Activated CD4-positive, alpha-beta T cell treated with anti-CD3 and anti-CD28 coated beads for 48 hours (primary cell): ENCODE measurements around the gene LGR6.

Experiments used
- DNase-seq: peaks from one replicate; pipeline ENCODE4 v3.0.0-alpha.2; 2020

LGR6 gene

DNA sequence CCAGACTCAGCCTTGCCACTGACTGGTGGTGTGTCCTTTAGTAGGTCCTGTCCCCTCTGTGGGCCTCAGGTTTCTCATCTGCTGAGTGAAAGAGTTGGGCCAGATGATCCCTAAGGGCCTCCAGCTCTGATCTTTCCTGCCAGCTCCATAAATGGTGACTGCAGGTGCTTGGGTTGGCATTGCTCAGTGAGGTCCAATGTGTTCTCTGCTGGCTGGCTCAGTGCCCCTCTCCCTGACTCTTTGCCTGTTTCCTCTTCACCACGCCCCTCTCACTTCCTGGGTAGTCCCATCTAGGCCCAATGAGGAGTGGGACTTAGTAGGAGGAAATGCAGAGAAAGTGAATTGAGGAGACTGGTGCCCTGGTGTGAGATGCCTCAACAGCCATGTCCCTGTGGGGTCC, 111.6 kb downstream of the LGR6 start:
- DNase-seq = no peak

DNA sequence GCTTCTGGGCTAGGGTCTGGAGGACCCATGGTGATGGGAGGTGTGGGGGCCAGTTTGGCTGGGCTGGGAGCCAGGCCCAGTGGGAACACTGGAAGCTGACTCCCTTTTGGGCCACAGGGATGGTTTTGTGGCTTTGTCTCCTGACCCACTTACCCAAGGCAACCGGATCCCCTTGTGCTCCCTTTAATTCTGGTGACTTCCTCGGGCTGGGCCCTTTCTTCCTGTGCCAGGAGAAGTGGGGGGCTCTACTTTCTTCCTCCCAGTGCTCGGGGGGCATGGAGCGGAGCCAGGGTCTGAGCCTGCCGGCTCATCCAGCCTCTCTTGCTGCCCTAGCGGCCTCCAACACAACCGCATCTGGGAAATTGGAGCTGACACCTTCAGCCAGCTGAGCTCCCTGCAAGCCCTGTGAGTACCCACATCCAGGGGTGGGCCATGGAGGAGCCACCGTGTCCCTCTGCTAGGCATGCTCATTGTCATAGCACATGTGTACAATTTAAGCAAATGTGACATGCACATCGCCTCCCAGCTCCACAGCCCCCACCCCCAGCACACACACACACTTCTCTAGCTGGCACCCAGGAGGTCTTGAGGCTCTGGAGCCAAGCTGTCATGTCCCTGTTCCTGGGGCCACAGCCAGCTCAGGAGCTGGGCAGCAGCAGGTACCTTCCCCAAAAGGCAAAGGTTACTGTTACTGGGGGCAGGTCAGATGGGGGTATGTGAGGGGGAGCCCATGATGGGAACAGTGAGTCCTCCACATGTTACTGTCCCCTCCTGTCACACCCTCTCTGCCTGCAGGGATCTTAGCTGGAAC, 113.1 kb downstream of the LGR6 start:
- no peak for DNase-seq

DNA sequence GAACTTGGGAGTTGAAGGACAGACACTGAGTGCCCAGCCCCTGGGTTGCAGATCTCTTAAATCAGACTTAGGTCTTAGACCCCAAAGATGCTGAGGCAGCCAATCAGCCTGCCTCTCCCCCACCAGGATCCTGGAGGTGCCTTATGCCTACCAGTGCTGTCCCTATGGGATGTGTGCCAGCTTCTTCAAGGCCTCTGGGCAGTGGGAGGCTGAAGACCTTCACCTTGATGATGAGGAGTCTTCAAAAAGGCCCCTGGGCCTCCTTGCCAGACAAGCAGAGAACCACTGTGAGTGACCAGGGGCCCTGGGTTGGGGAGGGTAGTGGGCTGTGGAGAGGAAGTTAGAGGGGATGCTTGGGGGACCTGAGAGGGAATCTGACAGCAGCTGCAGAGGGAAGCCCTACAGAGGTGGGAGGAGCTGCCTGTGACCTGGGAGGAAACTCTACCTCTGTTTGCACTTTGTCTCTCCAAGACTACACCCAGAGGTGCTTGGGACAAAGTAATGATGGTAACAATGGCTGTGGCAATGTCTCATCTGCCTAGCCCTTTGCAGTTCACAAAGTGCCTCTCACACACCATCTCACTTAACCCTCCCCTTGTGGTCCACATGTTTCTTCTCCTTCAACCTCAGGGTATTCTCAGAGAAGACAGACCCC, 116.6 kb downstream of the LGR6 start:
- no peak for DNase-seq

DNA sequence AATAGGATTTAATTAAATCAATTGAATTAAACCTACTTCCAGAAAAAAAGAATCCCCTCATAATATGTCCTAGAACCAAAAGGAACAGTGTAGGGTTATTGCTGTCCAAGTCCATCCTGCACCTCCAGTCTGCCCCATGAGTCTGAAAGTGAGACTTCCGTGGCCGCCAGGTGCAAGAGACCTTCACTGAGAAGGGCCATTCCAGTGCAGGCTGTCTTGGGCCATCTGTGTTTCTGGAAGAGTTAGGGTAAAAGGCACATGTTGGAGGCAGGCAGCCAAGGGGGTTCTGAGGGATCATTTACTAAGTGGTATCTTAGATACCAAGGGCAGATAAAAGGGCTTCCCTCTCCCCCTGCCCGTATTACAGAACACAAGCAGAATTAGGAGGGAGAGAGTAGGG, 117.1 kb downstream of the LGR6 start:
- no peak for DNase-seq

DNA sequence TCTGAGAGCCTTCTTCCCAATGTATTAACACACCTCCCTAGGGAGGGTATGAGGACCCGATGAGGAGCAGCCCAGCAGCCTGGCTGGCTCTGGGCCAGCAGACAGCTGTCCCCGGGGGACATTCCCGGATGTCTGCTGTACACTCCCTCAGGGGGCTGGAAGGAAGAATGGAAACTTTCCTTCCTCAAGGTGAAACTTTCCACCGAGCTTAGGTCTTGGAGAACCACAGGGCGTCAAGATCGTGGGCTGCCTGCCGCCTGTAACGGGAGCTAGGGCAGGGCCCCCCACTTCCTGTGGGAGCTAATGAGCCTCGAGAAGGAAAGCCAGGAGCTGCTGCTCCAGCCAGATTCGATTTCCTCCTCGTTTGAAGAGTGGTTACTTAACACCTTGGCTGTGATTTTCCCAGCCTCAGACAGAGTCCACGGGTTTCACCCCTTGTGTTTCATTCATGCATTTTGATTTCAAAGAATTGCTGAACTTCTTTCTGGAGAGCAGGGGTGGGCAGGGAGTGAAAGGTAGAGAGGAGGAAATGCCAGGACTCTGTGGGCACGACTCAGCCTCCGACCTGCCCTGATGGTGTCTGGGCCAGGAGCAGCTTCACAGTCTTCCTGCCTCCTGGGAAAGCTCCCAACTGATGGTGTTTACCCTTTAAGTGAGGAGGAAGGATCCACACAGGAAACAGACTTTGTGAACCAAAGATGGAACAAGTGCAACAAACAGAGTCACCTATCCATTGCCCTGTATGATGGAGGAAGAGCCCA, 118.5 kb downstream of the LGR6 start:
- no peak for DNase-seq

DNA sequence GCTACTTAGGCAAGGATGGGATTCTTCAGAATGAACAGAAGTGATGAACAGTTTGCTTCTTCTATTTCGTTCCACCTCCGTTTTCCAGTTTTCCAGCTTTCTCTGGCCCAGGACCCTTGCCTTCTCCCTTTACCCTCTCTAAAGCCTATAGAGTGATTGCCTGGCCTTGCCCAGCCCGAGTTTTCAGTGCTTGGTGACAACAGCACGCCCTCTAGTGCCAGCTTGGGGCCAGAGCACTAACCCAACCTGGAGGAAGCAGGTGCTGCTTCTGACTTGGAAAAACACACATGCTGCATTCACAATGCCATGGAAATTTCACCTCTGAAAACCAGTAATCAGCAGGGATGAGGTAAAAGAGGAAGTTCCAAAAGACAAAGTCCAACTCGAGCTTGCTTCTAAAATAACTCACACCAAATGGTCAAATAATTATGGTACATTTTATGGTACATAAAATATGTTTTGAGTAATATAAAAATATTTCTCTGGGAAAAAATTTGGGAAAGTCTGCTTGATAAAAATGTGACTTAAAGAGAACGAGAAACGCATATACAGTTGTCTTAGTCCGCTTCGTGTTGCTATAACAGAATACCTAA, 122.1 kb downstream of the LGR6 start:
- peak; percentile 84 for DNase-seq

DNA sequence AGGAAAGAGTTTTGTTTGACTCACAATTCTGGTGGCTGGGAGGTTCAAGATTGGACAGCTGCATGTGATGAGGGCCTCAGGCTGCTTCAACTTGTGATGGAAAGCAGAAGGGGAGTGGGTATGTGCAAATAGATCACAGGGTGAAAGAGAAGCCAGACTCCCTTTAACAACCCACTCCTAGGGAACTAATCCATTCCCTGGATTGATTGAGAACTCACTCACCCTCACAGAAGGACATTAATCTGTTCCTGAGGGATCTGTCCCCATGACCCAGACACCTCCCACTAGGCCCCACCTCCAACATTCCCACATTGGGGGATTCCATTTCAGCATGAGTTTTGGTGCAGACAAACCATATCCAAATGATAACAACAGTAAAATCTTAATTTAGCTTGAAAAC, 122.6 kb downstream of the LGR6 start:
- DNase-seq = no peak

DNA sequence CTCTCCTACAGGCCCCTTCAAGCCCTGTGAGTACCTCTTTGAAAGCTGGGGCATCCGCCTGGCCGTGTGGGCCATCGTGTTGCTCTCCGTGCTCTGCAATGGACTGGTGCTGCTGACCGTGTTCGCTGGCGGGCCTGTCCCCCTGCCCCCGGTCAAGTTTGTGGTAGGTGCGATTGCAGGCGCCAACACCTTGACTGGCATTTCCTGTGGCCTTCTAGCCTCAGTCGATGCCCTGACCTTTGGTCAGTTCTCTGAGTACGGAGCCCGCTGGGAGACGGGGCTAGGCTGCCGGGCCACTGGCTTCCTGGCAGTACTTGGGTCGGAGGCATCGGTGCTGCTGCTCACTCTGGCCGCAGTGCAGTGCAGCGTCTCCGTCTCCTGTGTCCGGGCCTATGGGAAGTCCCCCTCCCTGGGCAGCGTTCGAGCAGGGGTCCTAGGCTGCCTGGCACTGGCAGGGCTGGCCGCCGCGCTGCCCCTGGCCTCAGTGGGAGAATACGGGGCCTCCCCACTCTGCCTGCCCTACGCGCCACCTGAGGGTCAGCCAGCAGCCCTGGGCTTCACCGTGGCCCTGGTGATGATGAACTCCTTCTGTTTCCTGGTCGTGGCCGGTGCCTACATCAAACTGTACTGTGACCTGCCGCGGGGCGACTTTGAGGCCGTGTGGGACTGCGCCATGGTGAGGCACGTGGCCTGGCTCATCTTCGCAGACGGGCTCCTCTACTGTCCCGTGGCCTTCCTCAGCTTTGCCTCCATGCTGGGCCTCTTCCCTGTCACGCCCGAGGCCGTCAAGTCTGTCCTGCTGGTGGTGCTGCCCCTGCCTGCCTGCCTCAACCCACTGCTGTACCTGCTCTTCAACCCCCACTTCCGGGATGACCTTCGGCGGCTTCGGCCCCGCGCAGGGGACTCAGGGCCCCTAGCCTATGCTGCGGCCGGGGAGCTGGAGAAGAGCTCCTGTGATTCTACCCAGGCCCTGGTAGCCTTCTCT, 124.6 kb downstream of the LGR6 start:
- no peak for DNase-seq

DNA sequence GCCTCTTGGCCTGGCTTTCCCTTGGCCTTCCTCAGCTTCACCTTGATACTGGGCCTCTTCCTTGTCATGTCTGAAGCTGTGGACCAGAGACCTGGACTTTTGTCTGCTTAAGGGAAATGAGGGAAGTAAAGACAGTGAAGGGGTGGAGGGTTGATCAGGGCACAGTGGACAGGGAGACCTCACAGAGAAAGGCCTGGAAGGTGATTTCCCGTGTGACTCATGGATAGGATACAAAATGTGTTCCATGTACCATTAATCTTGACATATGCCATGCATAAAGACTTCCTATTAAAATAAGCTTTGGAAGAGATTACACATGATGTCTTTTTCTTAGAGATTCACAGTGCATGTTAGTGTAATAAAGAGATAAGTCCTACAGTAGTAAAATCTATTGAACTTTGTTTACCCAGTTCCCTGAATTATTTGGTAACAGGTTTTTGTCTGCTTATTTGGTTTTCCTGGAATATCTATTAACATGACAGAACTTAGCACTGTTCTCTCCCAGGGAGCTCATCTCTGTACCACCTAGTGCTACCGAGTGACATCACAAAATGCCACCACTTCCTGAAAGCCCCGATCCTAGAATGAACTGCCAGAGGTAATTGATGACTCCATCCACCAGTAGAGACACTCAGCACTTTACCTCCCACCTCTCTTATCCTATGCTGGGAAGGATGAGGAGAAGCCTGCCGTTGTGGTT, 125.9 kb downstream of the LGR6 start:
- no peak for DNase-seq

DNA sequence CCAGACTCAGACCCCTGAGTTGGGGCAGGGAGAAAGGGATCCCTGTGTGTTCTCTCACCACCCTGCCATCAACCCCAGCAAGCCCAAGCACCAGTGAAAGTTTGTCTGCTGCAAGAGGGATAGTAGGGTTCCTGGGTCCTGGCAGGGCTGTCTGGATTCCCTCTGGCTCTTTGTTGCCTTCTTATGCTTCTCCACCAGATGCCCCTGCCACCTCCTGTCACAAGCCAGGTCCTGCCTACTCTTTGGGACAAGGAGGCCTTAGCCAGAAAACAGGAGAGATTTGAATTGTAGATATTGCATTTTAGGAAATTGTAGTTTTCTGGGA, 126.4 kb downstream of the LGR6 start:
- DNase-seq = no peak

DNA sequence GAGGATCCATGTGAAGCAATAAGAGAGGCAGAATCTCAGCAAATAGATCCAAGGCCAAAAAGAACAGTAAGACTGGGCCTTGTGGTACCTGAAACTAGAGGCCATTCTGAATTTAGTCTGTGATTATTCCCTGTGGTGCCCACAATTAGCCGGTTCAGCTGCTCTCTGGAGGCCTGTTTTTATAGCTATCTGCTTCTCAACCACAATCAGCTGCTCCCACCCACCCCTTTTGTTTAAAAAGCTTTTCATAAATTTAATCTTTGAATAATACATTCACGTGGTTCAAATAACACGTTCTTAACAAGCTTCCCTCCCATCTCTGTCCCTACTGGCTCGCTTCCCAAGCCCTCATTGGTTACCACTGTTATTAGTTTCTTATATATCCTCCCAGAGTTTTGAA, 130.1 kb downstream of the LGR6 start:
- no peak for DNase-seq

DNA sequence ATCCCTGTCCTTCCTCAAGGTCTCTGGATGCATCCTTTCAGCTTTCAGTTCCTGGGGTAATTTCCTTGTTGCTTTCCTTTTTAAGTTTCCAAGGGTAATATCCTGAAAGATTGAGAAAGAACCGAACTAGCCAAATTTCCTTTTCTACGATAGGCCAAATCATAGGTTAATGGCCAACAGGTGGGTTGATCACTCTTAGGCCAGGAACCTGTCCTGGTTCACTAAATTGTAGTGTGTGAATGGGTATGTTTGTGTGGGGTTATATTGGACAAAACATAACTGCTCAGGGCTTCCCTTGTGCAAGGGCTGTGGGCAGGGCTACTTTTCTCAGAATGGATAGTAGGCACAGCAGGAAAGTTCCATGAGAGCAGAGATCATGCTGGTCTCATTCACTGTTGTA, 131.0 kb downstream of the LGR6 start:
- DNase-seq = no peak

DNA sequence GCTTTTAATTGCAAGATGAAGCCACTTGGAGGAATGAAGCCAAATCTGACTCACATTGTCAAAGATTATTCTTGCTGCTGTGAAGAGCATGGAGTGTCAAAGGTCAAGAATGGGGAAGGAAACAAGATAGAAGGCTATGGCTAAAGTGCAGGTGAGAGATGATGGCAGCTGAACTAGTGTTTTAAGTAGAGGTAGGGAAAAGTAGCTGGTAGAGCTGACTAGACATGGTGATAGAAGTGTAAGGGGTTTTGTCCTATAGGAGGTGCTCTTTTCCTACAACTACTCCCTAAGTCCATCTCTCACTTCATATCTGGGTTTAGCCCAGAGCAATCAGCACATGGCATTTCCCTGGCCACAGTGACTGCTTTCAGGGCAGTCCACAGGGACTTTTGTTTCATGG, 136.3 kb downstream of the LGR6 start:
- no peak for DNase-seq

DNA sequence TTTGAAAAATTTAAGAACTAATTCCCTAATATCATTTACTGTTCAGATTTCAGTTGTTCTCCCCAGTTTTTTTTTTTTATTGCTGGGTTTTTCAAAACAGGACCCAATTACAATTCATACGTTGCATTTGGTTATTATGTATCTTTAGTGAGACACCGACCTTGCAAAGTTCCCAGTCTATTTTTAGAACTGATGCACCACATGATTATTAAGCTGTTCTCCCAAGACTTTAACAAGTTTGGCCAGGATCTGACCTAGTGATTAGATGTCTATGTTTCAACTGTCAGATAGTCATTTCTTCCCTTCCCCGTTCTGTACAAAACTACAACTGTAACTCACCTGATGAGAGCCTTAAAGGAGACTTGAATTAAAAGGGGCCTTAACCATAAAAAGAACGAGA, 140.3 kb downstream of the LGR6 start:
- no peak for DNase-seq

DNA sequence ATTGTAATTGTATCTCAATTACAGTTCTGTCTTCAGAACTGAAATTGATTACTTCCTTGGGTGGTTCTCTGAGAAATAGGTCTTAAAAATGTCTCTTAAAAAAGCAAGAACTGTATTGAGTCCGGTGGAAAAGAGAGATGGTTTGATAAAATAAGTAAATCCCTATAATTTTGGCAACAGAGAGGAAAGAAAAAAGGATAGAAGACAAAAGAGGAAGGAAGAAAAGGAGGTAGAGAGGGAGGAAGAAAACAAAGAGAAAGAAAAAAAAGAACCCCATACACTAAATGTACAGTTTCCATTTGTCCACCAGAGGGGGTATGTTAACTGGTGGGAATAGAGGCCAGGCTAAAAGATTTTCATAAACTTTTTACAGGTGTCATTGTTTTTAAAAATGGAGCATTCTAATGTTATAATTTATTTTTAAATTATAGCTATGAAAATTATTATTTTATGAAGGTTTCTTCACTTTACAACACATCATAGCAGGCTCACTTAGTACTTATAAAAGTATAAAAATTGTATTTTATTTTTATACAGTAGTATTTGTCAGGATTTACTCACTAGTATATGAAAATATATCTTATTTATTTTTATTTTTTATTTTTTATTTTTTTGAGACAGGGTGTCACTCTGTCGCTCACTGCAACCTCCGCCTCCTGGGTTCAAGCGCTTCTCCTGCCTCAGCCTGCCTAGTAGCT, 150.2 kb downstream of the LGR6 start:
- no peak for DNase-seq

DNA sequence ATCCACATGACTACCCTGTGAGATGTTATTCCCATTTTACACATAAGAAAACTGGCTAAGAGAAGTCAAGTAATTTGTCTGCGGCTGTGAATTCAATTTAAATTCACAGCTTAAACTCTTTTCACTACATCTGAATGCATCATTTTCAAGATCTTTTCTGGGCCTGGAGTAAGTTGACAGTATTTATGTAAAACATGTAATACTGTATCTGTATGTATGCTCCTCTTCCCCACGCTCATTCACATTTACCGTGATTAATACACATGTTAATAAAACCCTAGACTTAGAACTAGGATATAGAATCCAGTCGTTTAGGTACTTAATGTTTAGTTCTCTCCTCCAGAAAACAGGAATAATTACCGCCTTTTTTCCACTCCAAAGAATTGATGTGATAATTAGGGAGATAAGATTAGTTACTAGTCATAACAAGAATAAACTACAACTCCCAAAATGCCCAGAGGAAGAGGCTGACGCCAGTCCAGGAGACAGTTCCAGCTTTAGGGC, 154.5 kb downstream of the LGR6 start:
- DNase-seq = no peak

DNA sequence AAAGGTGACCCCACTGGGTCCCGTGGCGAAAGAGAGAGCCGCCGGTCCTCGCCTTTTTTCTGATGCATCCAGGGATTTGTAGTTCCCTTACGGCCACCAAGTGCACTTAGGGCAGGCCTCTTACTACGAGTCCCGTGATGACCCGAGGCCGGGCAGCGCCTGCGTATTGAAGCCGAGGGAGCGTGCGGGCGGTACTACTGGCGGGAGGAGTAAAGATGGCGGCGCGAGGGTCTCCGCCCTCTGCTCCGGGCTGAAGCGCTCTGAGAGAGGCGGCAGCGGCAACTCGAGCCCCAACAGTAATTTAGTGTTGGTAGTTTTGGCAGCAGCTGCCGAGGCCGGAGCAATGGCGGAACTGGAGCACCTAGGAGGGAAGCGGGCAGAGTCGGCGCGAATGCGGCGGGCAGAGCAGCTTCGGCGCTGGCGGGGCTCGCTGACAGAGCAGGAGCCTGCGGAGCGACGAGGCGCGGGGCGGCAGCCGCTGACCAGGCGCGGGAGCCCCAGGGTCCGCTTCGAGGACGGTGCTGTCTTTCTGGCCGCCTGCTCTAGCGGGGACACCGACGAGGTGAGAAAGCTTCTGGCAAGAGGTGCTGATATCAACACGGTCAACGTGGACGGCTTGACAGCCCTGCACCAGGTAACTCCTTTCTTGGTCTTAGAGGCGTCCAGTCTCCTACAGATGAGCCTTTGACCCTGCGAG, 155.1 kb downstream of the LGR6 start, which contains the start of gene PPP1R12B:
TSS of gene PPP1R12B (plus strand) at position 191 of the 697 bp plus-strand sequence. CDS start at position 344, 153 bp downstream.
- DNase-seq = peak; percentile 97

DNA sequence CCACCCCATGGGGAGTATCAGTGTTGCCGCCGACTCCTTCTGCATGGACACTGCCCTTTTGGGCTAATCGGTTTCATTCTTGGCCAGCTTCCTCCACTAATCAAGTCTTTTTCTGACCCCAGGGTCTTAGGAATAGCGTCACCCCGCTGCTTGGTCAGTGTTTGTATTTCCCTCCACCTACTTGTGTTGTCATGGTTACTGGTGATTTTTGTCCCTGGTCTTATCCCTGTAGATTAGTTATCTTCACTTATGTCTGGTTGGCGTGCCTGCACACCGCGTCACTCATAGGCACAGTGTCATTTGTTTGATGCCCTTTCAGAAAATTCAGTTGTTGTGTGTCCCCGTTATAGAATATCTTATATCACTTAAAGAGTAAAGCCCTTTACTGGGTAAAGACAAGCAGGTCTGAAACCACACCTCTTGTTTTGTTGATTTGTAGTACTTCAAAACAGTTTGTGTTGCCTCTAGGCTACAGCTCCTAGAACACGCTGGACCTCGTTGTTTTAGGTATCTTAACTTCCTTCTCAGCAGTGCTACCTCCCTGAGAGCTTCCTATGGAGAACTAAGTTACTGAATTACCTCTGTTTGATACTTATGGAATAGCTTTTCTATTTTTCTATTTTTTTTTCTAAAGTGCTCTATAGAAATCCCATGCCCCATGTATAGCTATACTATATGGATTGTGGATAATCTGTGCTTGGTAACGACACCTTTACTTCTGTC, 155.8 kb downstream of the LGR6 start:
- DNase-seq = no peak

DNA sequence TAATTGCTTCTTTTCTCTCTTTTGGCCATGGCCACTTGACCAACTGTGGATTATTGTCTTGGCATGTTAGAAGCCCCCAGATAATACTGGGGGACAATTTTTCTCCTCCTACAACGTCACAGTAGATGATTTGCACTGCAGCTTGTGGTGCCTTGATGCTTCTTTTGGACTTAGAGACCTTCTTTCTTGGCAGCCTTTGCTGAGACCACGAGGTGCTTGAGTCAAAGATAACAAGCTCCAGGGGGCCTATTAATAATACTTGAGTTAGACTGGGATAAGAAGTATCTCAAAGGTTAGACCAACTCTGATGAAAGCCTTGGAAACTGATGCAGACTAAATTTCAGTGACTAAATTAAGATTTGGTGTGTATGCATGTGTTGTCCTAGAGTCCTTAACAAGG, 158.1 kb downstream of the LGR6 start:
- DNase-seq = no peak
